ENCODE results near the gene LRRC19. TPM values are rescaled to one million over a fixed set of nuclear protein-coding genes. Genes with fewer than 3 reads are reported as not detected.

Gene LRRC19, protein sequence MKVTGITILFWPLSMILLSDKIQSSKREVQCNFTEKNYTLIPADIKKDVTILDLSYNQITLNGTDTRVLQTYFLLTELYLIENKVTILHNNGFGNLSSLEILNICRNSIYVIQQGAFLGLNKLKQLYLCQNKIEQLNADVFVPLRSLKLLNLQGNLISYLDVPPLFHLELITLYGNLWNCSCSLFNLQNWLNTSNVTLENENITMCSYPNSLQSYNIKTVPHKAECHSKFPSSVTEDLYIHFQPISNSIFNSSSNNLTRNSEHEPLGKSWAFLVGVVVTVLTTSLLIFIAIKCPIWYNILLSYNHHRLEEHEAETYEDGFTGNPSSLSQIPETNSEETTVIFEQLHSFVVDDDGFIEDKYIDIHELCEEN
- total RNA-seq = not detected in 2 replicates

DNA sequence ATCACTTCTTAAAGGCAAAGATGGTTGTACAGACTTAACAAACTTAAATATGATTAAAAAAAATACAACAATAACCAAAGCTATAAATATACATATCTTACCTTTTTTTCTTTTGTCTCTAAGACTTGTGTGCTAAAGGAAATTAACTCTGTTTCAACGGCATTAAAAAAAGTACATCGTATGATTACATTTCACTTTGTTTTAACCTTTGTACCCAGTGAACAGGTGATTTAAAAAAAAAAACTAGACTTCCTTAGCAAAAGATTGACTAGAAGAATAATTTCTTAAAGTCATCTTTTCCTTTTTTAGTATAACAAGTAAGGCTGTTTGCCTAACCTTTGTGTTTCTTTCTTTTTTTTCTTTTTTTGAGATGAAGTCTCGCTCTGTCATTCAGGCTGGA lies at the start of gene LRRC19:
Gene LRRC19, minus strand, starts transcription at position 182 of the 400 bp plus-strand sequence. CDS start 5,978 bp downstream, outside the sequence.

DNA sequence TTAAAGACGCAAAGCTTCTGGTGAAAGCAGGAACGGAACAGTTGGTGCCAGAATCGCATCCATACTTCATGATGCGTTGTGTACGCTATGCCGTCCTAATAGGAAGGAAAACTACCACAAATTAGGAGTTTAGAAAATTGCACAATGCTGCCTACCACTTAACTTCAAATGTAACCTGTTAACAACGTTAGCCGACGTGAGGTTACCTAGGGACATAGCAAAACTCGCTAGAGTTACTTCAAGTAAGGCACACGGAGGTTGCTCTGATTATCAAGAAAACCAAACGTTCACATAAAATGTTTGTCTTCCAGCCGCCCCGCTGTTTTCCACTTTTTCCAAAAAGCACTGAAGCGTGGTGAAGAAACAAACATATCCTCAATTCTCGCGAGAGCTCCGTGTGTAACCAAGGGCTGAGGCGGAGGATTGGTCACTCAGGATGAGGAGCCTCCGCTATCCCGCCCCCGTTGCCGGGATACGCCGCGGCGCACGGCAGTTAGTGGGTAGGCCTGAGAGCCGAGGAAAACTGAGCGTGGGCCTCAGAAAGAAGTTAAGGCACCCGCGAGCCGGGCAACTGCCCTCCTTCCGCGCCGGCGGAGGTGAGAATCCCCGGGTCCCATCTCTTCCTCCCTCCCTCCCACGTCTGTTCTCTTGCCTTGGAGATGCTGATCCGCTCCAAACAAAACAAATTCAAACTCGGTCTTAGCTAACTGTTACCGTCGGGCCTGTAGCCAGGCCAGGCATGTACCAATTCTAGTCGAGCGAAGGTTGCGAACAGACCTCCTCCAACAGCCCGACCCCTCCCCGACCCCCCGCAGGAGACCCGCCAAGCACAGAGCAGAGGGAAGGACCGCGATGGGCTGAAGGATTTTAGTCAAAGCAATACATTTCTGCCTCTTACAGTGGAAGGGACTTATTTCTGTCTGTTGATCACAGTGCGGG lies 49.3 kb downstream of the LRRC19 start, which contains the start of gene IFT74:
Gene IFT74, plus strand, starts transcription at position 492 of the 939 bp plus-strand sequence. CDS start 5,556 bp downstream, outside the sequence.

DNA sequence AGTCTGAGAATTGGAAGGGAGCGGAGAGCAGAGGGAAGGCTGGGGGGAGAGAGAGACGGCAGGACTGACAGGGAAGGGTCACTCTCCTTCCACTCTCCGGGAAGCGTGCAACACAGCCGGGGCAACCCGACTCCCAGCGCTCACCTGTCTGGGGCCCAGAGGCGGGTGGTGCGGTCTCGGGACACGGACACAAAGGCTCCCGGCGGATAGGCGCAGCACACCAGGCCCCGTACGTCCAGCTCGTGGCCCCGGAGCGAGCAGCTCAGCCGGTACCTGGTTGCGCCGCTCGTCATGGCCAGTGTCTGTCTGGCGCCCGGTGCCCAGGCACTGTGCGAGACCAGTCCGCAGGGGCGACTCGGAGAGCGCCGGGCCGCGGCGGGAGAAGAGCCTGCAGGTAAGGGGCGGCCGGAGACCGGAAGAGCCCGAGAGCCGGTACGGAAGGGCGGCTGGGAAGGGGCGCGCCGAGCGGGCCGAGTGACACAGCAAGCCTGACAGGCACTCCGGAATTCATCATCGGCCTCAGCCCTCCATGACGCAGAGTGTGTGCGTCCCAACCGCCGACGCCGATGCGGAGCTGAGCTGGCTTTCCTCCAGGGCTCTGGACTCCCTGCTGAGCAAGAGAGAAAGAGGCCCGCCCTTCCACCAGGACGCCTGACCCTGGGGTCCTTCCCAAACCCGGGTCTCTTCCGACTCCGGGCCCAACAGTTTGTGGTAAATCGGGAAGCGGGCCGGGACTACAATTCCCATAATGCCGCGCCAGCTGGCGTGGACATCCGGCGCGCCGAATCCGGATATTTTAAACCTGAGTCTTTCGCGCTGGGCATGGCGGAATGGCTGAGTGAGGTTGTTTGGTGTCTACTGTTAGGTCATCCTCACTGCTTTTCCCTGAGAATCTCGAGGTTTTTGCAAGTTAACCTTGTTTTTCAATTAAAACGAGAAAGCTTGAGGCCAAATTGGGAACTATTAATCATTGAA lies 58.4 kb downstream of the LRRC19 start, which contains the start of gene PLAA:
Gene PLAA, minus strand, starts transcription at position 490 of the 975 bp plus-strand sequence. Its CDS starts 197 bp downstream, at position 293.

Other genes with a start within 250 kb of the LRRC19 start
- gene CAAP1, start 112.9 kb downstream of the LRRC19 start, total RNA-seq = 17.7 and 20.9 TPM in 2 replicates
- gene PLAA, start 58.4 kb downstream of the LRRC19 start, total RNA-seq = 31.8 and 37.4 TPM in 2 replicates
- 6.5 and 13.7 TPM in 2 replicates for gene IFT74, start 49.3 kb downstream of the LRRC19 start, total RNA-seq
- gene TEK, start 103.6 kb upstream of the LRRC19 start, total RNA-seq = under 0.01 and 0.09 TPM in 2 replicates

All from airway epithelial cell (primary cell).